ENCODE results near the gene MINDY2. TPM values are rescaled to one million over a fixed set of nuclear protein-coding genes. Genes with fewer than 3 reads are reported as not detected.
A peak's percentile ranks its signal among the peaks of the same experiment; 100 is the strongest.
"Not testable (repeated sequence)": the region's sequence is repeated elsewhere in the genome, so short reads cannot be mapped to it uniquely, and the experiment has no call there.

Gene MINDY2
- total RNA-seq, 1 donor from 2014 or later = 29.3 TPM

GRCh38 chr15:58766290-58766689, 4.8 kb upstream of the MINDY2 start:
- H3K27ac Mint-ChIP-seq = no peak overlapping the region

DNA sequence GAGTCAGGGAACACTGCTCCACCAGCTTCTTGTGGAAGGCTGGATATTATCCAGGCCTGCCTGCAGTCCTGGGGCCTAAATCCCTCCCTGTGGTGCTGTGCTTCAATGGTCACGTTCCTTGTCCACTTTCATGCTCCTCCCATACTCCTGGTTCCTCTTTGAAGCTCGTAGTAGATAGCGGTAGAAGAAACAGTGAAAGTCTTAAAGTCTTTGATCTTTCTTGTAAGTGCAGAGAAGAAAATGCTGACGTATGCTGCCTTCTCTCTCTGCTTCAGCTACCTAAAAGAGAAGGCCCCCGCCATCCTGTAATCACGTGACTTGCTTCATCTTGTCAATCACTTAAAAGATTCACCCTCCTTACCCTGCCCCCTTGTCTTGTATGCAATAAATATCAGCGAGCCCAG, 2.5 kb upstream of the MINDY2 start:
- Mint-ChIP-seq H3K27ac (peak overlapping the region; percentile 100), H3K4me1 (peaks cover 15% of the 10 kb centered on the region), H3K4me3 (peak overlapping the region; percentile 40), H3K9me3 (peaks cover 17% of the 10 kb centered on the region)
- DNase-seq (ENCODE audit: low spot score in 2 of 2, unreplicated experiment in 2 of 2); H3K36me3 Mint-ChIP-seq; H3K27me3 Mint-ChIP-seq (ENCODE audit: low read depth): not testable (repeated sequence)

More at GRCh38 chr15:58766290-58766689, 4.8 kb upstream of the MINDY2 start:
- DNase-seq (ENCODE audit: low spot score in 2 of 2, unreplicated experiment in 2 of 2) = no peak
- Mint-ChIP-seq H3K4me3 (no peak overlapping the region), H3K9me3 (peaks cover 21% of the 10 kb centered on the region), H3K36me3 (peaks cover 4% of the 10 kb centered on the region), H3K4me1 (peaks cover 13% of the 10 kb centered on the region), H3K27me3 (ENCODE audit: low read depth) (no peaks in the 10 kb centered on the region)
- TF ChIP-seq, protein P1, sequence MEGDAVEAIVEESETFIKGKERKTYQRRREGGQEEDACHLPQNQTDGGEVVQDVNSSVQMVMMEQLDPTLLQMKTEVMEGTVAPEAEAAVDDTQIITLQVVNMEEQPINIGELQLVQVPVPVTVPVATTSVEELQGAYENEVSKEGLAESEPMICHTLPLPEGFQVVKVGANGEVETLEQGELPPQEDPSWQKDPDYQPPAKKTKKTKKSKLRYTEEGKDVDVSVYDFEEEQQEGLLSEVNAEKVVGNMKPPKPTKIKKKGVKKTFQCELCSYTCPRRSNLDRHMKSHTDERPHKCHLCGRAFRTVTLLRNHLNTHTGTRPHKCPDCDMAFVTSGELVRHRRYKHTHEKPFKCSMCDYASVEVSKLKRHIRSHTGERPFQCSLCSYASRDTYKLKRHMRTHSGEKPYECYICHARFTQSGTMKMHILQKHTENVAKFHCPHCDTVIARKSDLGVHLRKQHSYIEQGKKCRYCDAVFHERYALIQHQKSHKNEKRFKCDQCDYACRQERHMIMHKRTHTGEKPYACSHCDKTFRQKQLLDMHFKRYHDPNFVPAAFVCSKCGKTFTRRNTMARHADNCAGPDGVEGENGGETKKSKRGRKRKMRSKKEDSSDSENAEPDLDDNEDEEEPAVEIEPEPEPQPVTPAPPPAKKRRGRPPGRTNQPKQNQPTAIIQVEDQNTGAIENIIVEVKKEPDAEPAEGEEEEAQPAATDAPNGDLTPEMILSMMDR (IDR thresholded peaks at IDR 0.05; ENCODE audit: unreplicated experiment) = no peak

- H3K36me3 Mint-ChIP-seq = no peaks in the 10 kb centered on the region
- no peaks in the 10 kb centered on the region for H3K27me3 Mint-ChIP-seq (ENCODE audit: low read depth)
- H3K4me1 Mint-ChIP-seq = peaks cover 15% of the 10 kb centered on the region
- peaks cover 10% of the 10 kb centered on the region for H3K9me3 Mint-ChIP-seq
- H3K4me3 Mint-ChIP-seq = no peak overlapping the region
- TF ChIP-seq, protein P1 (IDR thresholded peaks at IDR 0.05; ENCODE audit: unreplicated experiment) = no peak
- peak overlapping the region; percentile 100 for H3K27ac Mint-ChIP-seq
- no peak for DNase-seq (ENCODE audit: low spot score in 2 of 2, unreplicated experiment in 2 of 2)
Observed at GRCh38 chr15:58770519-58770856, 614 bp upstream of the MINDY2 start.

- H3K4me3 Mint-ChIP-seq = no peak overlapping the region
- peaks cover 15% of the 10 kb centered on the region for H3K4me1 Mint-ChIP-seq
- H3K9me3 Mint-ChIP-seq = no peaks in the 10 kb centered on the region
- no peaks in the 10 kb centered on the region for H3K36me3 Mint-ChIP-seq
- peak overlapping the region; percentile 98 for H3K27ac Mint-ChIP-seq
- TF ChIP-seq, protein P1 (IDR thresholded peaks at IDR 0.05; ENCODE audit: unreplicated experiment) = no peak
- H3K27me3 Mint-ChIP-seq (ENCODE audit: low read depth) = no peaks in the 10 kb centered on the region
- peak; percentile 46 to 74 for DNase-seq (ENCODE audit: low spot score in 2 of 2, unreplicated experiment in 2 of 2)
Observed at GRCh38 chr15:58771621-58772250, 634 bp downstream of the MINDY2 start.

GRCh38 chr15:58773024-58773423, 1.9 kb downstream of the MINDY2 start:
- H3K27ac Mint-ChIP-seq = peak overlapping the region; percentile 98
- H3K4me1 Mint-ChIP-seq = peaks cover 20% of the 10 kb centered on the region
- no peaks in the 10 kb centered on the region for H3K9me3 Mint-ChIP-seq
- TF ChIP-seq, protein P1 (IDR thresholded peaks at IDR 0.05; ENCODE audit: unreplicated experiment) = no peak
- no peaks in the 10 kb centered on the region for H3K27me3 Mint-ChIP-seq (ENCODE audit: low read depth)
- H3K4me3 Mint-ChIP-seq = no peak overlapping the region
- no peak for DNase-seq (ENCODE audit: low spot score in 2 of 2, unreplicated experiment in 2 of 2)
- no peaks in the 10 kb centered on the region for H3K36me3 Mint-ChIP-seq

- H3K4me3 Mint-ChIP-seq = no peak overlapping the region
- no peaks in the 10 kb centered on the region for H3K27me3 Mint-ChIP-seq (ENCODE audit: low read depth)
- H3K27ac Mint-ChIP-seq = no peak overlapping the region
- DNase-seq (ENCODE audit: low spot score in 2 of 2, unreplicated experiment in 2 of 2) = no peak
- TF ChIP-seq, protein P1 (IDR thresholded peaks at IDR 0.05; ENCODE audit: unreplicated experiment) = no peak
- H3K9me3 Mint-ChIP-seq = no peaks in the 10 kb centered on the region
- H3K36me3 Mint-ChIP-seq = peaks cover 1% of the 10 kb centered on the region
- H3K4me1 Mint-ChIP-seq = peaks cover 18% of the 10 kb centered on the region
Observed at GRCh38 chr15:58775402-58775801, 4.3 kb downstream of the MINDY2 start.
